ENCODE data around the gene ATXN1. TPM values are rescaled to one million over a fixed set of nuclear protein-coding genes. Genes with fewer than 3 reads are reported as not detected.

ATXN1 gene
- total RNA-seq, 1 donor from 2014 or later, result 64.5 TPM

GRCh38 chr6:16635810-16636602 is 125.3 kb downstream of the ATXN1 start:
- H3K36me3 Mint-ChIP-seq (ENCODE audit: low read depth), result peaks cover 1% of the 10 kb centered on the region
- H3K4me3 Mint-ChIP-seq (ENCODE audit: unreplicated experiment), result peak overlapping the region; percentile 3
- TF ChIP-seq CTCF (IDR thresholded peaks at IDR 0.05), result no peak
- H3K9me3 Mint-ChIP-seq (ENCODE audit: low read depth), result no peaks in the 10 kb centered on the region
- H3K27me3 Mint-ChIP-seq (ENCODE audit: low read depth), result no peaks in the 10 kb centered on the region
- peaks cover 44% of the 10 kb centered on the region for H3K4me1 Mint-ChIP-seq (ENCODE audit: low read depth)
- peak overlapping the region; percentile 83 for H3K27ac Mint-ChIP-seq (ENCODE audit: unreplicated experiment)
- DNase-seq (ENCODE audit: low spot score), result no peak

- DNase-seq (ENCODE audit: low spot score), result no peak
Observed at GRCh38 chr6:16635291-16635809, 125.9 kb downstream of the ATXN1 start.

GRCh38 chr6:16634855-16635254 is 126.4 kb downstream of the ATXN1 start:
- no peak for DNase-seq (ENCODE audit: low spot score)
- no peak for TF ChIP-seq CTCF (IDR thresholded peaks at IDR 0.05)
- H3K36me3 Mint-ChIP-seq (ENCODE audit: low read depth), result peaks cover 1% of the 10 kb centered on the region
- H3K27ac Mint-ChIP-seq (ENCODE audit: unreplicated experiment), result no peak overlapping the region
- peaks cover 40% of the 10 kb centered on the region for H3K4me1 Mint-ChIP-seq (ENCODE audit: low read depth)
- no peaks in the 10 kb centered on the region for H3K9me3 Mint-ChIP-seq (ENCODE audit: low read depth)
- no peak overlapping the region for H3K4me3 Mint-ChIP-seq (ENCODE audit: unreplicated experiment)
- no peaks in the 10 kb centered on the region for H3K27me3 Mint-ChIP-seq (ENCODE audit: low read depth)

More at GRCh38 chr6:16635291-16635809, 125.9 kb downstream of the ATXN1 start:
- H3K27ac Mint-ChIP-seq (ENCODE audit: unreplicated experiment), result peak overlapping the region; percentile 83
- peaks cover 44% of the 10 kb centered on the region for H3K4me1 Mint-ChIP-seq (ENCODE audit: low read depth)
- H3K9me3 Mint-ChIP-seq (ENCODE audit: low read depth), result no peaks in the 10 kb centered on the region
- no peak overlapping the region for H3K4me3 Mint-ChIP-seq (ENCODE audit: unreplicated experiment)
- no peaks in the 10 kb centered on the region for H3K27me3 Mint-ChIP-seq (ENCODE audit: low read depth)
- TF ChIP-seq CTCF (IDR thresholded peaks at IDR 0.05), result no peak
- peaks cover 1% of the 10 kb centered on the region for H3K36me3 Mint-ChIP-seq (ENCODE audit: low read depth)

GRCh38 chr6:16633961-16634360 is 127.3 kb downstream of the ATXN1 start:
- Mint-ChIP-seq H3K4me1 (ENCODE audit: low read depth) (peaks cover 32% of the 10 kb centered on the region), H3K36me3 (ENCODE audit: low read depth) (peaks cover 1% of the 10 kb centered on the region), H3K4me3 (ENCODE audit: unreplicated experiment) (no peak overlapping the region), H3K27me3 (ENCODE audit: low read depth) (no peaks in the 10 kb centered on the region), H3K9me3 (ENCODE audit: low read depth) (no peaks in the 10 kb centered on the region), H3K27ac (ENCODE audit: unreplicated experiment) (no peak overlapping the region)
- TF ChIP-seq CTCF (IDR thresholded peaks at IDR 0.05), result no peak
- no peak for DNase-seq (ENCODE audit: low spot score)

- no peak for TF ChIP-seq CTCF (IDR thresholded peaks at IDR 0.05)
- Mint-ChIP-seq H3K27me3 (ENCODE audit: low read depth) (no peaks in the 10 kb centered on the region), H3K36me3 (ENCODE audit: low read depth) (peaks cover 4% of the 10 kb centered on the region), H3K9me3 (ENCODE audit: low read depth) (peaks cover 3% of the 10 kb centered on the region), H3K4me1 (ENCODE audit: low read depth) (peaks cover 32% of the 10 kb centered on the region), H3K4me3 (ENCODE audit: unreplicated experiment) (no peak overlapping the region), H3K27ac (ENCODE audit: unreplicated experiment) (no peak overlapping the region)
- no peak for DNase-seq (ENCODE audit: low spot score)
Observed at GRCh38 chr6:16633465-16633864, 127.8 kb downstream of the ATXN1 start.

All from chondrocyte (in vitro differentiated cells).